GM19035 (cell line): Measurements from ENCODE around the gene ABCD1.
"Not testable (repeated sequence)": the region's sequence is repeated elsewhere in the genome, so short reads cannot be mapped to it uniquely, and the experiment has no call there.

Experiments used
- ATAC-seq: cut with Tn5 transposase; IDR thresholded peaks from one replicate; pipeline ENCODE4 v1.9.1; 2021; ENCODE audit not compliant: unreplicated experiment

The ABCD1 gene

GRCh38 chrX:153733651-153734240 lies 9.1 kb downstream of the ABCD1 start:
- no peak for ATAC-seq

GRCh38 chrX:153734871-153735270 lies 10.2 kb downstream of the ABCD1 start:
- no peak for ATAC-seq

- no peak for ATAC-seq
These were observed 10.6 kb downstream of the ABCD1 start for GRCh38 chrX:153735274-153735673.

- no peak for ATAC-seq
These were observed 11.6 kb downstream of the ABCD1 start for GRCh38 chrX:153736071-153736820.

- ATAC-seq: no peak
These were observed 12.3 kb downstream of the ABCD1 start for GRCh38 chrX:153736871-153737441.

- ATAC-seq: no peak
These were observed 13.5 kb downstream of the ABCD1 start for GRCh38 chrX:153738056-153738605.

- ATAC-seq: no peak
These were observed 15.3 kb downstream of the ABCD1 start for GRCh38 chrX:153739754-153740486.

GRCh38 chrX:153740631-153741222 lies 16.1 kb downstream of the ABCD1 start:
- no peak for ATAC-seq

GRCh38 chrX:153741446-153741845 lies 16.8 kb downstream of the ABCD1 start:
- ATAC-seq: no peak

GRCh38 chrX:153742111-153742510 lies 17.5 kb downstream of the ABCD1 start:
- not testable (repeated sequence) for ATAC-seq

- ATAC-seq: not testable (repeated sequence)
These were observed 18.3 kb downstream of the ABCD1 start for GRCh38 chrX:153742796-153743467.

- not testable (repeated sequence) for ATAC-seq
These were observed 19.0 kb downstream of the ABCD1 start for GRCh38 chrX:153743468-153744209.

GRCh38 chrX:153744210-153745066 lies 19.8 kb downstream of the ABCD1 start:
- ATAC-seq: no peak

- not testable (repeated sequence) for ATAC-seq
These were observed 20.4 kb downstream of the ABCD1 start for GRCh38 chrX:153745067-153745433.

- no peak for ATAC-seq
These were observed 21.7 kb downstream of the ABCD1 start for GRCh38 chrX:153746359-153746758.

- ATAC-seq: not testable (repeated sequence)
These were observed 22.3 kb downstream of the ABCD1 start for GRCh38 chrX:153746991-153747390.

GRCh38 chrX:153749017-153749416 lies 24.4 kb downstream of the ABCD1 start:
- ATAC-seq: not testable (repeated sequence)

GRCh38 chrX:153750127-153750774 lies 25.6 kb downstream of the ABCD1 start:
- no peak for ATAC-seq
